Activated CD4-positive, alpha-beta T cell treated with anti-CD3 and anti-CD28 coated beads, Interleukin-2, Interleukin-6, amounts not matched to agents 100 ng/mL and 50 ng/mL, durations not matched to agents 16 hours and 8 hours (primary cell): Measurements from ENCODE around the gene BNIP3.
"Not testable (repeated sequence)": the region's sequence is repeated elsewhere in the genome, so short reads cannot be mapped to it uniquely, and the experiment has no call there.

ENCODE experiments used
- DNase-seq: peaks from one replicate; pipeline ENCODE4 v3.0.0-alpha.2; 2020

The BNIP3 gene

GRCh38 chr10:132001238-132001972 is 19.7 kb upstream of the BNIP3 start:
- DNase-seq, result no peak

DNA sequence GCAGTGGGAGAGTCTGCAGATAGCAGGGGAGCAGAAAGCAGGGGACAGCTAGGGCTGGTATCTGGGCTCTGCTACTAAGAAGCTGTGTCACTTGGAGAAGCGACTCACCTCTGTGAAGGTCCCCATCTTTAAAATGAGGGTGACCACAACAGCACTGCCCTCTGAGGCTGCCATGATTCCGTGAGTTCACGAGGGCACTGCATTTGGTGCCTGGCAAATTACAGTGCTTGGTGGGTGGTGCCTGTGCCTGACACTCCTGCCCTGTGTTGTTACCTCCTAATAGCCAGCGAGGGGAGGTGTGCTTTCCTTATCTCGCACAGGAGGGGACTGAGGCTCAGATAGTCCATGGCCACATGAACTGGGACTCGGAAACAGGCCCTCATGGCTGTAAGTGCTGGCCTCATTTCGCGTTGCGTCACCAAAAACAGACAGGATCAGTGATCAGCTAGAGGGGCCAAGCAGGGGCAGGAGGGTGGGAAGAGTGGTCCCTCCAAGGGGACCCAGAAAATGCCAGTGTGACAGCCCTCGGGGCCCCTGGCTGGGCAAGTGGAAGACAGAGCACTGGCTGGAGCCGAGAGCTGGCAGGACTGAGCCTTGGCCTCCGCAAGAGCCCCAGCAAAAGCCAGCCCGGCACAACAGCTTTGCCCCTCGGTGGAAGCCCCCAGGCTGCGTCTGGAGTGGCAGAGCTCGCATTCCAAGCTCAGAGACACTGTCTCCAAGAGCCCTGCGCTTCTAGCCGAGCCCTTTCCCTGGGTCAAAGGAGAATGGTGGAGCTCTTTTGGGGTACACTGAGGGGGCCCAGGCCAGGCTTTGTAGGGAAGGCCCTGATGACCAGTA is 17.3 kb upstream of the BNIP3 start:
- DNase-seq, result no peak

GRCh38 chr10:131998050-131998844 is 16.5 kb upstream of the BNIP3 start:
- no peak for DNase-seq

DNA sequence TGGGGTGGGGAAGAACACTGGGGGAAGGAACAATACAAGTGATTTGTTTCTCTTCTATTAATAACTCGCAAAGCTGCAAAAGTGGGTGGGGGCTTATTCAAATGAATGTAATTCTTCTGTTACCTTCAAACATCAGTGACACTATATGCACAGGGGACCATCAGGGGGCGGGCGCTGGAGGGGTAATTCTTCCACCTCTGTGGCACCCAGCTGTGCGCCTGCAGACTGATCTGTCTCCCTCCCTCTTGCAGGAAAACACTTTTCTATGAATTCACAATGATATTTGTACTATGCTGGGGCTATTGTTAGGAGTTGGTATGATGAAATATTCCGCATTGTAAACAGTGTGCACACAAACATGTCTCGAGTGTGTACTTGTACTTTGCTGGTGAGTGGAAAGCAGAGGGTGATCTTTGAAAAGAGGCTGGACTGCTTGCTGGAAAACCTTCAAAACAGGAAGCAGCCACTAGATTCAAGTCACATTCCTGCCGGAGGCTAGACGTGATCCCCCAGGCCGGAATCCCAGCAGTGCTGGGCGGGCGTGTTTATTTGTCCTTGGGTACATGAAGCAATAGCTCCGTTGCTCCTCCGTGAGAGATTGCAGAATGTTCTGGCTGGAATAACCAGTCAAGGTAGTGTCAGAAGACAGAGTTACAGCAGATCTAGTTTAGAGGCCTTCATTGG is 15.8 kb upstream of the BNIP3 start:
- no peak for DNase-seq

- DNase-seq, result no peak
These were observed 15.0 kb upstream of the BNIP3 start for GRCh38 chr10:131996466-131997365.

- DNase-seq, result no peak
These were observed 12.7 kb upstream of the BNIP3 start for GRCh38 chr10:131994435-131994834.

GRCh38 chr10:131993275-131993674 is 11.6 kb upstream of the BNIP3 start:
- DNase-seq, result no peak

- DNase-seq, result no peak
These were observed 10.0 kb upstream of the BNIP3 start for GRCh38 chr10:131991726-131992125.

DNA sequence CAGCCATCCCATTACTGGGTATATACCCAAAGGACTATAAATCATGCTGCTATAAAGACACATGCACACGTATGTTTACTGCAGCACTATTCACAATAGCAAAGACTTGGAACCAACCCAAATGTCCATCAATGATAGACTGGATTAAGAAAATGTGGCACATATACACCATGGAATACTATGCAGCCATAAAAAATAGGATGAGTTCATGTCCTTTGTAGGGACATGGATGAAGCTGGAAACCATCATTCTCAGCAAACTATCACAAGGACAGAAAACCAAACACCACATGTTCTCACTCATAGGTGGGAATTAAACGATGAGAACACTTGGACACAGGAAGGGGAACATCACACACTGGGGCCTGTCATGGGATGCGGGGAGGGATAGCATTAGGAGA is 6.1 kb upstream of the BNIP3 start:
- not testable (repeated sequence) for DNase-seq

DNA sequence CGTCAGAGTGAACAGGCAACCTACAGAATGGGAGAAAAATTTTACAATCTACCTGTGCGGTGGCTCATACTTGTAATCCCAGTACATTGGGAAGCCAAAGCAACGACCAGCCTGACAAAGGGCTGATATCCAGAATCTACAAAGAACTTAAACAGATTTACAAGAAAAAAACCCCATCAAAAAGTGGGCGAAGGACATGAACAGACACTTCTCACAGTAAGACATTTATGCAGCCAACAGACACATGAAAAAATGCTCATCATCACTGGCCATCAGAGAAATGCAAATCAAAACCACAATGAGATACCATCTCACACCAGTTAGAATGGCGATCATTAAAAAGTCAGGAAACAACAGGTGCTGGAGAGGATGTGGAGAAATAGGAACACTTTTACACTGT is 5.6 kb upstream of the BNIP3 start:
- not testable (repeated sequence) for DNase-seq

GRCh38 chr10:131986851-131987250 is 5.1 kb upstream of the BNIP3 start:
- not testable (repeated sequence) for DNase-seq

- DNase-seq, result no peak
These were observed 2.1 kb upstream of the BNIP3 start for GRCh38 chr10:131983780-131984179.

DNA sequence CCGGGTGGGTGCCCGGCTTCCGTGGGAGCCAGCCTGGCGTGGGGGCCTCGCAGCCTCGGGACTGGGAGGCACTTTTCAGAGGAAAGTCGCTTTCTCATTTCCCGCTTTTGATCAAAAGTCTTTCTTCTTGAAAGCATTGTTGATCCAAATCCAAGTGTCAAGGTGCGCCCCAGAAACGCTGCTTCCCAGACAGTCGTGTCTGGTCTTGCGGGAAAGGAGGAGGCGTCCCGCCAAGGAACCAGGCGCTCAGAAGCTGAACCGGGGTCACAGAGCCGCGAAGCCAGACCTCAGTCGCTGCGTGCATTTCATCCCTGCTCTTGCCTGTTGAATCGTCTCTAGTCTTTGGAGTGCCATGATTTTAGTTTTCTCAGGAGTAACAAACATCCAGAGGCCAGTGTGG is 1.1 kb upstream of the BNIP3 start:
- no peak for DNase-seq

DNA sequence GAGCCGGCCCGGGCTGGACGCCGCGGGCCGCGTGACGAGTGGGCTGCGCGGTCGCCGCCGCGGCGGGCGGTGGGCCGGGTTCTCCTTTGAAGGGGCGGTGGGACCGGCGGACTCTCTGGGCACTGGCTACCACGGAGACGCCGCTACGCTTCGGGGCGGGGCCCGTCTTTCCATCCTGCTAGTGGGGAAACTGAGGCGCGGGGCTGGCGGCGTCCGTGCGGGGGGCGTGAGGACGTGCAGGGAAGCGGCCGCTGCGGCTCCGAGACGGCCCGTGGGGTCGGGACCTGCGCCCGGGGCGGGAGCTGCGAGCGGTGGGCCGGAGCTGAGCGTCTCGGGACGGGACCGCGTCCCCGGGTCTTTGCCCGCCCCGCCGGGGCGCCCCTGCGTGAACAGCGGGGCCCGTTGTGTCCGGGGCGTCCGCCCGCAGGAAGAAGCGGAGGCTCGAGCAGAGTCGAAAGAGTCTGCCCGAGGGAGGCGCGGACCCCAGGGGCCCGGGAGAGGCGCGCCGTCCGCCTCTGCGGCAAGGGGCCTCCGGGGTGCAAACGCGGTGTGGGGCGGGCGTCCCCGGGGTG is 548 bp upstream of the BNIP3 start:
- DNase-seq, result no peak

- DNase-seq, result peak; percentile 11
These were observed 828 bp downstream of the BNIP3 start for GRCh38 chr10:131980761-131981428.

DNA sequence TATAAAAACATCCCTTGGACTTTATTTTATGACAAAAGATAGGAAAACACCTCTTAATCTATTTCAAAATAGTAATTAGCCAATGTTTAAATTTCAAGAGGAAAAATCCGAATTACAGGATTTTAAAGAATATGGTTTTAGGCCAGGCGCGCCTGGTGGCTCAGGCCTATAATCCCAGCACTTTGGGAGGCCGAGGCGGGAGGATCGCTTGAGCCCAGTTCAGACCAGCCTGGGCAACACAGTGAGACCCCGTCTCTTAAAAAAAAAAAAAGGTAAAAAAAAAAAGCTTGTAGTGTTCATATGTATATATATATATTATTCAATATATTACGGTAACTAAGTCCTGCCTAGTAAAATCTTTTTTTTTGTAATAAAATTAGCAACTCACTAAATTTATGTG is 1.4 kb downstream of the BNIP3 start:
- no peak for DNase-seq

- no peak for DNase-seq
These were observed 1.9 kb downstream of the BNIP3 start for GRCh38 chr10:131979821-131980270.

DNA sequence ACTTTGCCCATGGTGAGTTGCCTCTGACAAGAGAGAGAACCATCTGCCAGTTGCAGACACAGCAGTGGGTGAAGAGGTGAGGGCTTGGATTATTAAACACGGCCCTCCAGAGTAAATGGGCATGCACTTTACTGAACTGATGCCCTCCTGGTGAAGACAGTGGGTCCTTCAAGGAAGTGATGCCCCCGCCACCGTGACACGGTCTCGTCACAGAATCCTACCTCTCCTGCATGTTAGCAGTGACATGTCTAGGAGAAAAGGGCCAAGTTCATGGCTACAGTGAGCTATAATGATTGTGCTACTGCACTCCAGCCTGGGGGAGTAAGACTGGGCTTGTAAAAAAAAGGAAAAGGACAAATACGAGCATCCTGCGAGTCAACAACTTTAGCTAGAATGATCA is 2.4 kb downstream of the BNIP3 start:
- no peak for DNase-seq

DNA sequence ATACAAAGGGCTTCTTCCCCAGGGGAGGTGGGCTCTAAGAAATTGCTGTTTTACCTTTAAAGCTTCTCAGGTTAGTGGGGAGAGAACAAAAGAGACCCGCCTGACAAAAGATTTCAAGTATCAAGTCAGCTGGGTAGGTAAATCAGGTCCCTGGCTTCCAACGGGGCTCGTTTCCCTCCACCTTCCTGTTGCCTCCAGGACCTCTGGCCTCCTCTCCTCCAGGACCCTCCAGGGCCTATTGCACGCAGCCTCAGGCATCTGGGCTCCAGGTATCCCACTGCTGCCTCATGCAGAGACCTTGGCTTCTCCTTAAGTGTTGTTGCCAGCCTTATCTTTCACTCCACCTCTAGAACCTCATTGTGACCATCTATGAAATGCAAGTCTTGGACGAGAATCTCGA is 2.9 kb downstream of the BNIP3 start:
- DNase-seq, result no peak

GRCh38 chr10:131978366-131978765 is 3.4 kb downstream of the BNIP3 start:
- DNase-seq, result no peak
